IMR-90 (cell line): ENCODE data around the gene GLIS1. TPM values are rescaled to one million over a fixed set of nuclear protein-coding genes. Genes with fewer than 3 reads are reported as not detected.
A peak's percentile ranks its signal among the peaks of the same experiment; 100 is the strongest.

Source experiments
- ATAC-seq: fragments of 200-7000 bp; cut with Tn5 transposase; 2 replicates; pipeline ENCODE4 v1.9.1; 2020; ENCODE audit warnings: low read depth, mild to moderate bottlenecking, moderate library complexity
- BruUV-seq: library from RNA; stranded (reverse); fragments of 400-500 nt; replicated peaks from 2 replicates; lab custom pipeline; 2021; lab: Mats Ljungman, UMichigan
- CTCF ChIA-PET: fragments of 300-600 bp; formaldehyde crosslinking; extraction: SDS; loops from one replicate; lab custom pipeline; 2021; ENCODE audit warnings: antibody characterized with exemption; lab: Yijun Ruan, JAX
- POLR2A ChIA-PET: fragments of 300-600 bp; sonication (Branson Sonifier 250); formaldehyde crosslinking; loops from one replicate; lab custom pipeline; 2022; ENCODE audit warnings: antibody characterized with exemption; ENCODE audit not compliant: unreplicated experiment; lab: Charles Lee
- DNase-seq: peaks from one replicate; pipeline ENCODE4 v3.0.0; 2013
- H2AFZ ChIP-seq: replicated peaks from 2 replicates; pipeline ENCODE3; 2013; ENCODE audit warnings: low read length, mild to moderate bottlenecking; ENCODE audit not compliant: poor library complexity
- H2AK5ac ChIP-seq: 2 replicates; pipeline ENCODE4 v1.6.1; 2013; ENCODE audit warnings: low read depth, low read length, inconsistent platforms
- H2AK9ac ChIP-seq: replicated peaks from 2 replicates; pipeline ENCODE3; 2013; ENCODE audit warnings: mild to moderate bottlenecking, low read depth, low read length, moderate library complexity; ENCODE audit not compliant: poor library complexity
- H2BK120ac ChIP-seq: 2 replicates; pipeline ENCODE4 v1.6.1; 2013; ENCODE audit warnings: low read depth, low read length, inconsistent platforms
- H2BK15ac ChIP-seq: 3 replicates; pipeline ENCODE4 v1.6.1; 2013; ENCODE audit warnings: low read depth, low read length, inconsistent platforms
- H2BK20ac ChIP-seq: 2 replicates; pipeline ENCODE4 v1.6.1; 2013; ENCODE audit warnings: low read depth, mild to moderate bottlenecking, inconsistent platforms, low read length, moderate library complexity
- H2BK5ac ChIP-seq: 2 replicates; pipeline ENCODE4 v1.6.1; 2013; ENCODE audit warnings: mild to moderate bottlenecking, low read depth, low read length, inconsistent platforms; ENCODE audit not compliant: poor library complexity, severe bottlenecking
- H3K14ac ChIP-seq: replicated peaks from 2 replicates; pipeline ENCODE4 v1.6.1; 2013; ENCODE audit warnings: low read depth, low read length, inconsistent platforms
- H3K18ac ChIP-seq: 2 replicates; pipeline ENCODE4 v1.6.1; 2013; ENCODE audit warnings: low read depth, low read length, control low read depth
- H3K23ac ChIP-seq: 2 replicates; pipeline ENCODE4 v1.6.1; 2013; ENCODE audit warnings: low read depth, low read length, inconsistent platforms
- H3K27ac ChIP-seq: 2 replicates; pipeline ENCODE4 v1.5.1; 2013; ENCODE audit warnings: mild to moderate bottlenecking, control low read depth, low read length; ENCODE audit not compliant: insufficient read depth
- H3K27me3 ChIP-seq: 2 replicates; pipeline ENCODE4 v1.6.1; 2013; ENCODE audit warnings: low read length; ENCODE audit not compliant: control insufficient read depth, insufficient read depth
- H3K36me3 ChIP-seq: 2 replicates; pipeline ENCODE4 v1.6.1; 2013; ENCODE audit warnings: low read length, mixed read lengths; ENCODE audit not compliant: control insufficient read depth, insufficient read depth
- H3K4ac ChIP-seq: 2 replicates; pipeline ENCODE4 v1.6.1; 2013; ENCODE audit warnings: low read depth, low read length, inconsistent platforms
- H3K4me1 ChIP-seq: 2 replicates; pipeline ENCODE4 v1.6.1; 2013; ENCODE audit warnings: low read length, mixed read lengths; ENCODE audit not compliant: control insufficient read depth, insufficient read depth
- H3K4me2 ChIP-seq: 2 replicates; pipeline ENCODE4 v1.6.1; 2013; ENCODE audit warnings: low read depth, mild to moderate bottlenecking, control low read depth, low read length, moderate library complexity
- H3K4me3 ChIP-seq: 2 replicates; pipeline ENCODE4 v1.5.1; 2013; ENCODE audit warnings: low read depth, mild to moderate bottlenecking, control low read depth, low read length, moderate library complexity; ENCODE audit not compliant: insufficient read depth
- H3K56ac ChIP-seq: 2 replicates; pipeline ENCODE4 v1.6.1; 2013; ENCODE audit warnings: low read length, inconsistent platforms; ENCODE audit not compliant: insufficient read depth; ENCODE audit errors: extremely low read depth
- H3K79me1 ChIP-seq, 2 experiments: 2 replicates each; pipeline ENCODE4 v1.6.1; 2013; ENCODE audit warnings: low read length in 2 of 2, inconsistent platforms in 1 of 2, low read depth in 1 of 2
- H3K9ac ChIP-seq: 2 replicates; pipeline ENCODE4 v1.6.1; 2013; ENCODE audit warnings: low read depth, low read length, control low read depth
- H3K9me1 ChIP-seq: 2 replicates; pipeline ENCODE4 v1.6.1; 2013; ENCODE audit warnings: low read length, inconsistent platforms; ENCODE audit not compliant: insufficient read depth
- H3K9me3 ChIP-seq: 2 replicates; pipeline ENCODE4 v1.6.1; 2013; ENCODE audit warnings: low read length; ENCODE audit not compliant: control insufficient read depth, insufficient read depth
- H4K20me1 ChIP-seq: 2 replicates; pipeline ENCODE4 v1.6.1; 2013; ENCODE audit warnings: low read length, inconsistent platforms; ENCODE audit not compliant: insufficient read depth
- H4K5ac ChIP-seq: 2 replicates; pipeline ENCODE4 v1.6.1; 2013; ENCODE audit warnings: mild to moderate bottlenecking, low read depth, low read length, control low read depth
- H4K8ac ChIP-seq, 2 experiments: 2 replicates each; pipeline ENCODE4 v1.6.1; 2013; ENCODE audit warnings: low read depth in 2 of 2, low read length in 2 of 2, control low read depth in 1 of 2, inconsistent platforms in 1 of 2
- H4K91ac ChIP-seq: 2 replicates; pipeline ENCODE4 v1.6.1; 2013; ENCODE audit warnings: low read depth, low read length, inconsistent platforms; ENCODE audit not compliant: insufficient read depth
- FOS ChIP-seq: fragments of 150-350 bp; IDR thresholded peaks from 2 replicates; pipeline ENCODE4 v1.6.1; 2016; ENCODE audit warnings: low read depth, low read length
- MAZ ChIP-seq: IDR thresholded peaks from 2 replicates; pipeline ENCODE4 v1.6.1; 2012; ENCODE audit warnings: low read depth, mild to moderate bottlenecking, low read length, improper control_type of control experiment, moderate library complexity, borderline replicate concordance
- MXI1 ChIP-seq: IDR thresholded peaks from 2 replicates; pipeline ENCODE4 v1.6.1; 2012; ENCODE audit warnings: low read depth, mild to moderate bottlenecking, low read length, moderate library complexity, borderline replicate concordance
- NFE2L2 ChIP-seq: fragments of 150-350 bp; IDR thresholded peaks from 2 replicates; pipeline ENCODE4 v1.6.1; 2016; ENCODE audit warnings: low read depth, mild to moderate bottlenecking, low read length
- POLR2A ChIP-seq: IDR thresholded peaks from 2 replicates; pipeline ENCODE4 v1.6.1; 2012; ENCODE audit warnings: mild to moderate bottlenecking, low read depth, low read length
- RAD21 ChIP-seq: IDR thresholded peaks from 2 replicates; pipeline ENCODE4 v1.6.1; 2012; ENCODE audit warnings: low read length, improper control_type of control experiment
- RCOR1 ChIP-seq: IDR thresholded peaks from 2 replicates; pipeline ENCODE4 v1.6.1; 2012; ENCODE audit warnings: mild to moderate bottlenecking, low read length, improper control_type of control experiment; ENCODE audit not compliant: insufficient replicate concordance
- RFX5 ChIP-seq: IDR thresholded peaks from 2 replicates; pipeline ENCODE4 v1.8.0; 2012; ENCODE audit warnings: low read depth, mild to moderate bottlenecking, low read length, moderate library complexity
- WGBS, 2 experiments: methylation state at CpG; one replicate each; pipeline versions ENCODE4 v1.1.5 to v1.1.7; 2013; ENCODE audit warnings: missing lambda C conversion rate in 2 of 2; ENCODE audit not compliant: insufficient read length in 1 of 2; ENCODE audit errors: extremely low coverage in 2 of 2; 5-methylcytosine and 5-hydroxymethylcytosine counted together
- dilution Hi-C: fragments of 300-500 bp; cut with HindIII; formaldehyde crosslinking; loops from one replicate; pipeline ENCODE4 v1.14.3; 2018; ENCODE audit warnings: low sequenced_read_pairs; ENCODE audit not compliant: unreplicated experiment
- in situ Hi-C: fragments of 300-500 bp; cut with MboI; formaldehyde crosslinking; loops from 3 replicates; pipeline ENCODE4 v1.14.3; 2019; ENCODE audit warnings: low sequenced_read_pairs, inconsistent platforms, mixed read lengths
- intact Hi-C: fragments of 100-400 bp; cut with micrococcal nuclease; formaldehyde crosslinking; loops from 2 replicates; pipeline ENCODE4 v1.10.0; 2022
- polyA plus RNA-seq, 3 experiments: library from polyadenylated mRNA; depleted of rRNA; stranded (reverse); fragments of >200 nt; gene quantifications; 2 replicates each; pipeline ENCODE4 v1.2.3, GENCODE V29; 2012; ENCODE audit warnings: low replicate concordance in 1 of 3
- total RNA-seq: library from RNA; depleted of rRNA; stranded (reverse); fragments of >200 nt; gene quantifications from 2 replicates; pipeline ENCODE4 v1.2.3, GENCODE V29; 2012
- TF ChIP-seq, protein P1 (sequence below): fragments of 150-350 bp; IDR thresholded peaks from 2 replicates; pipeline ENCODE4 v1.6.1; 2016; ENCODE audit warnings: low read depth, mild to moderate bottlenecking, low read length, moderate library complexity, borderline replicate concordance
- TF ChIP-seq, protein P2 (sequence below): fragments of 150-350 bp; IDR thresholded peaks from 2 replicates; pipeline ENCODE4 v1.6.1; 2017; ENCODE audit warnings: mild to moderate bottlenecking, antibody characterized with exemption, low read length, low read depth

GLIS1 gene
- total and polyA plus RNA-seq, 2 of the 4 experiments (the other 2 are of a cell fraction): 0.18 to 2.3 TPM

DNA sequence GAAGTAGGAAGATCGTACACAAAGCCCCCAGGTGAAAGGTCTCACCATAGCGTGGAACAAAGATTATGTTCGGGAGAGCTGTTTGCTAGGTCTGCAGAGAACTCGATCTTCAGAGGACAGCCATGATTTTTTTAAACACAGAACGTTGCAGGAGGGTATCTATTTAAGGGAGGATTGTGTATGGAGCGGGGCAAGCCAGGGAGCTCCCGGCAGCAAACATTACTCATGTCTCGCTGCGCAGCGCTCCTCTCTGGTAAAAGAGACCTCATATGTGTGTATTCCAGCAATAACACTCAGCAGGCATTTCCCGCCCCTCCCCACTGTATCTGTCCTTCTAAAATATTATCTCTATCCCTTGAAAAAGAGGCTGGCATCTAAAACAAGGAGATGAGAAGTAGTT lies 2.7 kb downstream of the GLIS1 start:
- H3K4me3 ChIP-seq: no peak overlapping the region
- H3K23ac ChIP-seq: peak overlapping the region; percentile 40
- ATAC-seq (no peak), DNase-seq (peak; percentile 78)
- peak overlapping the region; percentile 44; the same call in 1 of the 2 replicates for H3K56ac ChIP-seq
- peak overlapping the region; percentile 27; the same call in 1 of the 2 replicates for H3K14ac ChIP-seq
- intact Hi-C loops (no loop called here), dilution Hi-C loops (no loop called here), in situ Hi-C loops (no loop called here)
- CTCF ChIA-PET: interaction anchor here (1.3 kb wide), 1 partner anchor 18 kb away, joined by 4 read pairs; no protein-coding TSS in a partner anchor
- H4K20me1 ChIP-seq: 0 out of 2 replicates have a peak, but pooled peaks cover 4% of the 10 kb centered on the region
- H4K8ac ChIP-seq: peak overlapping the region; percentile 43 to 89
- H3K9me3 ChIP-seq: no peaks in the 10 kb centered on the region
- no peak overlapping the region; the same call in 1 of the 2 replicates for H3K18ac ChIP-seq
- peaks cover 48% of the 10 kb centered on the region for H3K4me1 ChIP-seq
- H2BK20ac ChIP-seq: peak overlapping the region; percentile 87; the same call in 1 of the 2 replicates
- peaks cover 33% of the 10 kb centered on the region for H3K9me1 ChIP-seq
- peak overlapping the region; percentile 19 for H2AK9ac ChIP-seq
- peak overlapping the region; percentile 80 for H4K91ac ChIP-seq
- H2BK120ac ChIP-seq: peak overlapping the region; percentile 86
- no TSS peak for BruUV-seq
- TF ChIP-seq MAZ (no peak), RAD21 (0 out of 2 replicates have a peak, but pooled peaks have one; percentile 3), RFX5 (no peak), POLR2A (peak; percentile 37; the same call in 1 of the 2 replicates), FOS (no peak), RCOR1 (no peak), NFE2L2 (no peak), MXI1 (no peak)
- TF ChIP-seq, protein P1, sequence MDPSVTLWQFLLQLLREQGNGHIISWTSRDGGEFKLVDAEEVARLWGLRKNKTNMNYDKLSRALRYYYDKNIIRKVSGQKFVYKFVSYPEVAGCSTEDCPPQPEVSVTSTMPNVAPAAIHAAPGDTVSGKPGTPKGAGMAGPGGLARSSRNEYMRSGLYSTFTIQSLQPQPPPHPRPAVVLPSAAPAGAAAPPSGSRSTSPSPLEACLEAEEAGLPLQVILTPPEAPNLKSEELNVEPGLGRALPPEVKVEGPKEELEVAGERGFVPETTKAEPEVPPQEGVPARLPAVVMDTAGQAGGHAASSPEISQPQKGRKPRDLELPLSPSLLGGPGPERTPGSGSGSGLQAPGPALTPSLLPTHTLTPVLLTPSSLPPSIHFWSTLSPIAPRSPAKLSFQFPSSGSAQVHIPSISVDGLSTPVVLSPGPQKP: no peak
- TF ChIP-seq, protein P2, sequence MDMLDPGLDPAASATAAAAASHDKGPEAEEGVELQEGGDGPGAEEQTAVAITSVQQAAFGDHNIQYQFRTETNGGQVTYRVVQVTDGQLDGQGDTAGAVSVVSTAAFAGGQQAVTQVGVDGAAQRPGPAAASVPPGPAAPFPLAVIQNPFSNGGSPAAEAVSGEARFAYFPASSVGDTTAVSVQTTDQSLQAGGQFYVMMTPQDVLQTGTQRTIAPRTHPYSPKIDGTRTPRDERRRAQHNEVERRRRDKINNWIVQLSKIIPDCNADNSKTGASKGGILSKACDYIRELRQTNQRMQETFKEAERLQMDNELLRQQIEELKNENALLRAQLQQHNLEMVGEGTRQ: no peak
- no peak overlapping the region for H2AFZ ChIP-seq
- no peaks in the 10 kb centered on the region for H3K36me3 ChIP-seq
- peak overlapping the region; percentile 43 for H4K5ac ChIP-seq
- H3K9ac ChIP-seq: peak overlapping the region; percentile 43
- H3K79me1 ChIP-seq: peaks cover 20 to 51% of the 10 kb centered on the region in 2 experiments
- no peaks in the 10 kb centered on the region for H3K27me3 ChIP-seq
- peak overlapping the region; percentile 78; the same call in 1 of the 2 replicates for H2AK5ac ChIP-seq
- WGBS, 2 experiments: 76% methylated on average over 2 of the region's 11 CpGs; no CpG with 5 or more reads in 1 of the 2 experiments
- H3K27ac ChIP-seq: peak overlapping the region; percentile 54; the same call in 1 of the 2 replicates
- H2BK5ac ChIP-seq: peak overlapping the region; percentile 96
- H2BK15ac ChIP-seq: peak overlapping the region; percentile 95; the same call in 1 of the 3 replicates
- peak overlapping the region; percentile 73 for H3K4ac ChIP-seq
- POLR2A ChIA-PET: no interaction called here
- H3K4me2 ChIP-seq: peak overlapping the region; percentile 39
